Fibroblast of lung (primary cell): ENCODE results near the gene REPS1.

Experiments used
- CTCF ChIP-seq, 2 donors: IDR thresholded peaks in 1 of 2; conservative IDR thresholded peaks in 1 of 2; 1 replicate in 1 of 2; 2 replicates in 1 of 2; pipeline ENCODE4 v1.5.1; 2011 to 2012; ENCODE audit warnings: low read length in 2 of 2, control low read depth in 1 of 2, inconsistent platforms in 1 of 2, low read depth in 1 of 2, mild to moderate bottlenecking in 1 of 2
- EZH2 ChIP-seq: IDR thresholded peaks from 2 replicates; pipeline ENCODE4 v1.5.1; 2012; ENCODE audit warnings: low read length, control low read depth, mild to moderate bottlenecking; ENCODE audit errors: missing control alignments

- TF ChIP-seq CTCF (conservative IDR thresholded peaks at IDR 0.05 in 1 of 2, IDR thresholded peaks at IDR 0.05 in 1 of 2; ENCODE audit: low read depth in 1 of 2, low read length in 2 of 2) (no peak), EZH2 (no peak)
These were observed 24.5 kb downstream of the REPS1 start for GRCh38 chr6:138963531-138963930.
